Raji (cell line): ENCODE measurements around the gene ACSBG1.

ENCODE experiments used
- POLR2A ChIP-seq: IDR thresholded peaks from 2 replicates; pipeline ENCODE4 v1.6.1; 2011; ENCODE audit warnings: low read depth, low read length, control low read depth; ENCODE audit not compliant: insufficient read depth

The ACSBG1 gene

DNA sequence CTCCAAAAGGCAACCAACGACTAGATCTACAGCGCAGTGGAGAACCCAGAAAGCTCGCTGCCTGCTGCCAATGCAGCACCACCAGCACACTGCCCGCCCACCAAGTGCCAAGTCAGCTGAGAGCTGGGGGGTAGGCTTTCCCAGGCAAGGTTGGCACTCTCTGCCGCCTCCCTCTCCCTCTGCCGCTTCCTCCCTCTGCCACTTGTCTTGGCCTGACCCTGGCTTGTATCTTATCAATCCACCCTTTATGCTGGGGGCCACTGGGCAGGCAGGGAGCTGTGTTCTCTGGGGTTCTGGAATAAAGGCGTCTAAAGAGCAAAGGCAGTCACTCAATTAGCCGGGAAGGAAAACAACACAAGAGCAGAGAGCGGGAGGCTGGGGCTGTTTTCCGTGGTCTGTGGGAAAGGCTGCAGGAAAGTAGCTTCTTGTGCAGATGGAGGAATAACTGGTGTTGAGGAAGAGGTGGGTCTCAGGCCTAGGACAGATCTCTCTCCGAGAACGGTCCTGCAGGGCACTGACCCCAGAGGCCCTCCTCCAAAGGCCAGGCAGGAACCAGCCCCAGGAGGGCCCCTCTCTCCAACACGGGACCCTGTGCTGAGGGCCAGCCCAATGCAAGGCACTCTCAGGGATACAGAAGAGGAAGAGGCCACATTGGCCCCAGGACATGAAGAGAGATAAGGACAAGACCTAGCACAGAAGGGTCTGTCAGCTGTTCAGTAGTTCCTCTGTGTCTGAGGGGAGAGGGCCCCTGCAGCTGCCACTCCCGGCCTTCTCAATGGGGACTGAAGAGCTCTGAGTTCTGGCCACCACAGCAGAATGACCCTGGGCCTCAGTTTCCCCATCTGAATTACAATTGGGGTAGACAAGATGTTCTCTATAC, 30.8 kb downstream of the ACSBG1 start:
- TF ChIP-seq POLR2A: no peak

DNA sequence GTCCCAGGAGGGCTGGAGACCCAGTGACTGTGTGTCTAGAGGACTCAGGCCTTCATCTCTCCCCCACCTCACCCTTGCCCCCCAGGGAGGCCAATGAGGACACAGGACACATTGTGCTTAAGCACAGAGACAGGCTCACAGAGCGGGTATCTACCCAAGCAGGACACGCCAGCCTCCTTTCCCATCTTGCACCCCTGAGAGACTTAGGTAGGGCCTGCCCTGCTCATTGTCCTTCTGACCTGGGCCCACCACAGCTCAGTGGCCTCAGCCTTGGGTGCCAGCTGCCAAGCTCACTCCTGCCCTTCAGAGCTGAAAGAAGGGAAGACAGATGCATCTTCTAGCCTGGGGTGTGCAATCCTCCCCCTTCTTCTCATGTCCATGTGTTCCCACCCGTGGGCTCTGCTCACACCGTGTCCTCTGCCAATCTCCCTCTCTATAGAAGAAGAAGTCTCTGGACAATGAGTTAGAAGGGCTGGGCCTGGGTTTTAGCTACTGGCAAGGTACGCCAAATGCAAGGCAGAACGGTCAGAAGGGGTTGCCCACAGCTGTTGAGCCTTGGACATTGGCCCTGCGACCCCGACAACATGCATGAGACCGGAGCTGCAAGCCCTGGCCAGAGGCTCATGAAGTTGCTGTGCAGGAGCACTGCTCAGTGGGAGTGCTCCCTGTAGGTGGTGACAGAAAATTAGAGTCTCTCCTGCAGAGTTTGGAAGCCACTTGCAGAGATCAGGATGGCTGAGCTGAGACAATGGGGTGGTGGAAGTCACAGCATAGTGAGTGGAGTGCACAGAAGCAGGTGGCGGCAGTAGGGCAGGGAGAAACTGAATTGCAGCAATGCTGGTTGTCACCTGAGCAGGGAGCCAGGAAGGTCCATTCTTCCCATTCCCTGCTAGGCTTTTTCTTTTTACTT, 32.8 kb downstream of the ACSBG1 start:
- TF ChIP-seq POLR2A: no peak

DNA sequence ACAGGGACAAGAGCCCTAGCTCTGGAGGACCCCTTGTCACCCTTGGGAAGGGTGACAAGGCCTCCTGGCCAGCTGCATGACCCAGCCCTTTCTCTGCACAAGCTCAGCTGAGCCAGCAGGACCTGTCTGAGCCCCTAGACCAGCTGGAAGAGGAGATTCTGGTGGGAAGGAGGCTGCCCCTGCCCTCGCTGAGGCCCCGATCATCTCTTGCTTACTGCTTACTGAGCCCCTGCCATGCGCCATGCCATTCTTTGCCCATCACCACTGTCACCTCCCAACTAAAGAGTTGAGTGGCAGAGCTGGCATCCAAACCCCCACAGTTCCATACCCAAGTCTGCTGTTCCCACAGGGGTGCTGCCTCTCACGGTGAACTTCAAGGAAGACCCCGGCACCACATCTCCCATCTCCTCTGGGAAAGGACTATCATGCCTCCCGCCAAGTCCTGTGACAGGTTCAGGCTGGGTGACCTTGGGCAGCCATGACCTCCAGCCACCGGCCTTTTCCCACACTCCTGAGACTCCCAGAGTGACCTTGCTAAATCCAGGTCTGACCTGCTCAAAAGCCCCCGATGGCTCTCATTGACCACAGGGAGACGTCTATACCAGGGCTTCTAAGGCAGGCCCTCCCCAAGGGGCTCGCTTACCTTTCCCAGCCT, 34.0 kb downstream of the ACSBG1 start:
- no peak for TF ChIP-seq POLR2A

DNA sequence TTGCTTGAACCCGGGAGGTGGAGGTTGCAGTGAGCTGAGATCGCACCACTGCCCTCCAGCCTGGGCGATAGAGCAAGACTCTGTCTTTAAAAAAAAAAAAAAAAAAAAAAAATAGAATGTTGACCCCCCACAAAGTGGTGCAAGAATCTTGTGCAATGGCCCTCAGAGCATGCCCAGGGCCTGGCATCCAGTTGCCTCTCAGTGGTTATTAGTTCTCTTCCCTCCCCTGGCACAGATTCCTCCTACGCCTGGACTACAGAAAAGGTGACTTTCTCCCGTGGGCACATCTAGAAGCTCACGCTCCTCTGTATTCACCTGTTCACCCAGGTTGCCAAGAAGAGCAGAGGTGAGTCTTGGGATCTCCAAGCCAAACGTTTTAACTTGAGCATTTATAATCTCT, 36.7 kb downstream of the ACSBG1 start:
- TF ChIP-seq POLR2A: no peak

DNA sequence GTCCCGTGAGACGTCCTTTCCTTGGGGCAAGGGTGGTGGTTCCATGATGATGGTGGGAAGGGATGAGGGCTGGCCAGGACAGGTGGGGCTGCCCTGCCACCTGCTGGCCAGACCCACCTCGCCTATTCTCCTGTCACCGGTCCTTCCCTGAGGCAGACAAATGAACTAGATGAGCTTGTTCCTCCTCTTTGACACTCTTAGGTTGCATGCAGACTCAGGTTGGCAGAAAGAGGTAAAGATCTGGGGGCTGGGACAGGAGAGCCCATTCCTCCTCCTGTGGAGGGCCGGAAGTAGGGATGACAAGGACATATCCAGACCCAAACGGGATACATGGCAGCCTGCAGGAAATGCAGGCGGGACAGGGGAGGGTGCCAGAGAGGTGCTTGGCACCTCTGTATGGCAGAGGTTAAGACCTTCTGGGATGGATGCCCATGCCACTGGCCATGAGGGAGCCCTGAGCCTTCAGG, 38.6 kb downstream of the ACSBG1 start:
- TF ChIP-seq POLR2A: no peak

DNA sequence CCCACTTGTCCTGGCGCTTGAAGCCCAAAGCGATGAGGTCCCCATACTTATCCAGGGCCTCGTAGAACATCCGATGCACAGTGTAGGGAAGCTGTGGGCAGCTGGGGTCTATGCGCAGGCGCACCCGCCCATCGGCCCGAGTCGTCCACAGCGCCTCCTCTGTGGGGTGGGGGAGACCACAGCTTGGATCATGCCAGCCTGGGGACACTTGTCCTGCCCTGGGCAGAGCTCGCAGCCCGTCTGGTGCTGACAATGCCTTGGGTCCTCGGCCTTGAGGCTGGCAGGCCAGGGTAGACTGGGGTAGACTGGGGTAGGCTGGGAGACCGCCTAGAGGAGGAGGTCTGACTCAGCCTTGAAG, 39.8 kb downstream of the ACSBG1 start:
- TF ChIP-seq POLR2A: no peak

DNA sequence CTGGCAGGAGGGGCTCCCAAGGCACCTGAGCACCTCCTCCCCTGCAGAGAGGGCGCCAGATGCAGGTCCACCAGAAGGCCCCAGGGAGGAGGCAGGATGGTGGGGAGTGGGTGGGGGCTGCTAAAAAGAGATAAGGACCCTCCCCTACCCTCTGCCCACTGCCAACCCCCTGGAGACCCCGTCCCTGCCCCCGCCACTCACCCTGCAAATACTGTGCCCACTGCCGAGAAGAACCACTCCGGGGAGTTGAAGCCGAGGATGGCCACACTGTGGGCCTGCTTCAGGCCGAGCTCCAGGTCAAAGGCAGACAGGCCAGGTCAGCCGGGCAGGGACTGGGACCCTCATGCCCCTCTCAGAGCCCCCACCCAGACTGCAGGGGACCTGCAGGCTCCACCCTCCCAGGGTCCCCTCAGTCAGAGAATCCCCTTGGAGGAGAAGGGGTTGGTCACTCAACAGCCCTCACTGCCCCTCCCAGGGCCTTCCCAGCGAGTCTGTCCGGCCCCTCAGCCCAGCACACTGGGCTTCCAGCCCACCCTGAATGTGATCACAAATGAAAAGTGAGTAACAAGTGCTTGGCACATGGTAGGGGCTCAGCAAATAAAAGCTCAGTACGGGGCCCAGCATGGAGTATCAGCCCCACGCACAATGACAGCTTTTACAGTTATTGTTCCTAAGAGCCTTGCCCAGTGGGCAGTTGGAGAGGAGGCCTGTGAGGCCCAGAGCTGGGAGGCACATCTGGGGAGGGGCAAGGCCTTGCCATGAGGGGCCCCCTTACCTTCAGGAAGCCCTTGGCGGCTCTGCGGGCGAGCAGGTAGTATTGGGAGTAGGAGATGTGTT, 40.4 kb downstream of the ACSBG1 start:
- TF ChIP-seq POLR2A: no peak

DNA sequence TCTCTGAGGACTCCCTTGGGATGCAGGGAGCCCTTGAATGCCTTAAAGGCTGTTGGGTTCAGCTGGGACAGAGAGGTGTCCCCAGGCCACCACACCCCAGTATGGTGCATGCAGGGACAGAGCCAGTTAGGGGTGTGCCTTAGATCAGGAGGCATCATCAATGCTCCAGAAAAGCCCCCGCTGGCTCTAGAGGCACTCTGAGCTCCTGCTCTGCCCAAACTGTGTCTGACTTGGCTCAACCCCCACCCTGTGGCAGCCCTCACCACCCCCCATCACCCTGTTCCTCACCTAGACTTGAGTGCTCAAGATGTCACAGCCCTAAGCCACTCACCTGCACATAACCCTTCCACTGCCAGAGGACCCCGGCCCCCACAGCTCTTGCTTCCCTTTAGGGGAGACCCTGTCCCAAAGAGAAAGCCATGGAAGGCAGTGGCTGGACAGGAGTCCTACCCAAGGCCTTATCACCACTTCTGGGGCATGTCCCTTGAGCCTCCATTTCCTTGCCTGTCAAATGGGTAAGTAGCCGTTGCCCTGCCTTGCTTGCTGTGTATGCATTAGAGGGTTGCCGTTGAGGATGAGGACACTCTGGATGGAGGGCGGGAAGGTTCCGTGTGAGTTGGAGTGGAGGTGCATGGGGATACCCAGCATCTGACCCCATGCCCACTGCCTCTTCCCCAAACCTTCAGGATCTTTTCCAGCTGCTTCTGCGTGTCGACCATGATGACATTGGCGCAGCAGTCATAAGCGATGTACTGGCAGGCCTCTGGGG, 41.4 kb downstream of the ACSBG1 start:
- no peak for TF ChIP-seq POLR2A

DNA sequence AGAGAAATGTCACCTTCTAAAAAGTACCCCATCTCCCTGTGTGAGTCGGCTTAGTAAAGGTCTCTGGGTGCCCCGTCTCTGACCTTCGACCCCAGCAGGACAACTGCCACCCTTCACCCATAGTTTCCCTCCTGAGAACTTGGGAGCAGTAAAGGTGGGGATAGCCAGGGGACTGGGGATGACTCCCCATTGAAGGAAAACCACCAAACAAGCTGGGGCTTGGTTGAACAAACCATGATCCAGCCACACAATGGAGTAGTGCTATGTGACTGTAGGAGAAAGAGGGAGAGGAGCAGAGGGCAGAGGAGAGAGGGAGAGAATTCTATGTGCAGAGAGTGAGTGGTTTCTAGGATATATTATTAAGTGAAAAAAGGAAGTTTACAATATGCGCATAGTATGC, 51.5 kb downstream of the ACSBG1 start:
- TF ChIP-seq POLR2A: no peak

DNA sequence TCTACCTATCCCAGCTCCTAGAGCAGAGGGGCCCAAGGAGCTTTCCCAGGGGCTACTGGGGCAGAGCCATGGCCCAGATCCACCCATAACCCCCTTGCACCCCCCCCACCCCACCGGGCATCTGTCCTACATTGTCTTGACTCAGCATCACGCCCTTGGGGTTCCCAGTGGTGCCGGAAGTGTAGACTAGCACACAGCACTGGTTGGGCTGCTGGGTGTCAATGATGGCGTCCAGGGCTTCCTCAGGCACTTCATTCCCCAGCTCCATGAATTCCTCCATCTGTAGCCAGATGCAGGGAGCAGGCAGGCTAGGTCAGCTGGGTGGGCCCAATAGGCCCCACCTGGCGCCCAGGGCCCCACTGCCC, 52.0 kb downstream of the ACSBG1 start:
- no peak for TF ChIP-seq POLR2A

DNA sequence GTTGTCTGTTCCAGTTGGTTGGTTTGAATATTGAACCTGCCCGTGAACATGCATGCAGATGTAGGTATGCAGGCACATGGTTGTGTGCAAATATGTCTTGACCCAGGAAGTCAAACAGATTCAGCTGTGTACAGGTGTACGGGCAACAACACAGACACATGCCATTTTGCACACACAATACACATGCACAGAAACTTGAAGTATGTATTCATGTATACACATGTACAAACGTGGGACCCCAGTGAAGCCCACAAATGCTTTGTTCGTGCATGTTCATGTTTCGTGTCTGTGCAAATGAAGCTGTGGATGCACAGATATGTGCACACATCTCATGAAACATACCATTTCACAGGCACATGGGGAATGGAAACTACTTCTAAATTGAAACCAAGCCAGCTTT, 54.5 kb downstream of the ACSBG1 start:
- TF ChIP-seq POLR2A: no peak

DNA sequence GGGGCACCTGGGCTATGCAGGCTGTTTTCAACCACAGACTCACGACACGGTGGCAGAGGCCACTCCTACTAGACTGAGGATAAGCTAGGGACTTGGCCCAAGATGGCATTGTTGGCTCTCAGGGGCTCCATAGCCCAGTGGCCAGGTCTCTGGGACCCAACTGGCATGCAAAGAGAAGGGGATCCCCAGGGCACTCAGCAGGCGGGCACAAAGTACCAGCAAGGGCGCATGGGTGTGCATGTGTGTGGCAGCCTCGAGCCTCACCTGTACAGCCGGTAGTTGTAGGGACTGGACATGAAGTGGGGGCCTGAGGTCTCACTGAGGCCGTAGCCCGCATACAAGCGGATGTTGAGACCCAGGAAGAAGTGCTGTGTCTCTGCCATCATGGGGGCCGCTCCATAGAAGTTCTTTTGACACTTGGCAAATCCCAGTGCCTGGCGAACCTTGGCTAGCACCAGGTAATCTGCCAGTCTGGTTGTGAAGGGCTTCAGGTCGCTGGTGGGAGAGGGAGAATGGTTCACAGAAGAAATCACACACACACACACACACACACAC, 55.0 kb downstream of the ACSBG1 start:
- TF ChIP-seq POLR2A: no peak

DNA sequence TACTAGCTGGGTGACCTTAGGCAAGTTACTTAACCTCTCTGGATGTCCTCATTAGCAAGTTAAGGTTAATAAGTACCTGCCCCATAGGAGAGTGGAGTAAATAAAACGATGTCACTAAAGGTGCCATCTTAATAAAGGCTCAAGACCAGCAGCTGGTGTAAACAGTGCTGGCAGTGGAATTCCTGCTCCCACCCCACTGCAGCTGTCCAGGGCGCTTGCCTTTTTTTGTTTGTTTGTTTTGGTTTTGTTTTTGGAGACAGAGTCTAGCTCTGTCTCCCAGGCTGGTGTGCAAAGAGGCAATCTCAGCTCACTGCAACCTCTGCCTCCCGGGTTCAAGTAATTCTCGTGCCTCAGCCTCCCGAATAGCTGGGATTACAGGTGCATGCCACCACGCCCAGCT, 56.3 kb downstream of the ACSBG1 start:
- no peak for TF ChIP-seq POLR2A

DNA sequence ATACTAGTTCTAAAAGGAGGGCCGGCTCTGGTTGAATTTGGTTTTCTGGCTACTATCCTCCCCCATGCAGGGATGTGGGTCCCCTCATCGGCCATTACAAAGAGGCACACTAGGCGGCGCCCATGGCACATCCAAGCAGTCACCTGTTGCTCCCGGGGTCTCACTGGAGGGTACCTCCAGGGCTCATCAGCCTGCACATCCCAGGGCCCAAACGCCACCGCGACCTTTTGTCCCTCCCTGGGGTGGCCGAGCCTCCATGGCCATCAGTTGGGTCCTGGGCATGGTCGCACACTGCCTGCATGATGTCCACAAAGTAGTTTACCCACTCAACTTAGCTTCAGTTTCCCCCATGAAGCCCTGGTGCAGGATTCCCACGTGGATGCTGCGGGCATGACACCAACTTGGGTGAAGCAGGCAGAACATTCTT, 56.9 kb downstream of the ACSBG1 start:
- TF ChIP-seq POLR2A: no peak
